CD4-positive, alpha-beta T cell treated with Interleukin-1 beta for 1 hour (primary cell): ENCODE results near the gene VCPKMT.

Experiments
- DNase-seq, 2 donors: peaks; one replicate each; pipeline ENCODE4 v3.0.0-alpha.2; 2020 to 2022

The VCPKMT gene

GRCh38 chr14:50116181-50116956 is at the start of gene VCPKMT:
Gene VCPKMT, minus strand, starts transcription at chr14:50116572. Its CDS starts 20 bp downstream, at chr14:50116552.
- DNase-seq = peak; percentile 94 to 95

- no peak for DNase-seq
Measured at GRCh38 chr14:50156111-50156510, 39.7 kb upstream of the VCPKMT start.

- no peak for DNase-seq
Measured at GRCh38 chr14:50148799-50149198, 32.4 kb upstream of the VCPKMT start.

GRCh38 chr14:50139192-50139591 is 22.8 kb upstream of the VCPKMT start:
- DNase-seq = no peak

DNA sequence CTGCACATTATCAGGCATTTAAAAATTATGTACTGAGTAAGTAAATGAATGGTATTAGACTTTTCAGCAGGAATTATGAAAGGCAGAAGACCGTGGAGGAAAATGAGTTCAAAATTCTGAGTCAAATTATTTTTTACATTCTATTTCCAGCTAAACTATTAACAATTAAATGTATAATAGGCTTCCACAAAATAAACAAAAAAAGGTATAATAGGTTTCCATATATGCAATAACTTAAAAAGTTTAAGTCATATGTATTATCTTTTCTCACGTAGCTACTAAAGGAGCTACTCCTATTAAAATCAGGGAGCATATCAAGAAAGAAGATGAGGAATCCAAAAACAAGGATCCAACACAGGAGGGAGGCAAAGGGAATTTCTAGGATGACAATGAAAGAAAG is 11.4 kb upstream of the VCPKMT start:
- DNase-seq = no peak

DNA sequence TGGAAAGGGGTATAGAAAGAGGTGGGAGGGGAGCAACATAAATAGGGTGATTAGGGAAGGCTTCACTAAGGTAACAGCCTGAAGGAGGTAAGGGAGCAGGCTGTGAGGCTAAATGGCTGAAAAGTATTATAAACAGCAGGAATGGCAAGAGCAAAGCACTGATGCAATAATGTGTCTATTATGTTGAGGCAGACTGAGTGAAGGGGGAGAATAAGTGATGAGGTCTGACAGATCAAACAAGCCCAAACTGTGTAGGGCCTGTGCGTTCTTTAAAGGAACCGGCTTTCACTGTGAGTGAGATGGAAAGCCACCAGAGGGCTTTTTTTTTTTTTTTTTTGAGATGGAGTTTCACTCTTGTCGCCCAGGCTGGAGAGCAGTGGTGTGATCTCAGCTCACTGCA is 6.7 kb upstream of the VCPKMT start:
- no peak for DNase-seq

DNA sequence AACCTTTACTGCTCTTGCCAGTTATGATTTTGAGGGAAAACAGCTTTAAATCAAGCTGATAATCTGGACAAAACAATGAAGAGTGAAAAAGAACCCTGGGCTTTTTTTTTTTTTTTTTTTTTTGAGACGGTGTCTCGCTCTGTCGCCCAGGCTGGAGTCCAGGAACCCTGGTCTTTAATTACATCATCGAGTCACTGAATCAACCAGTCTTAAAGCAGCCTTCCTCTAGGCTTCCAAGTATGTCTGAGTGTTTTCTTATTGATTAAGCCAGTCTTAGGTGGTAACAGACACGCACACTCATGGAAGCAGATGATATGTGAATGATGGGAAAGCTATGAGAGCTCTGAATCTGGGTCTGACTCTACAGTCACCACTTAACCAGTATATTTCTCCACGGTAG is 5.9 kb upstream of the VCPKMT start:
- DNase-seq = no peak

DNA sequence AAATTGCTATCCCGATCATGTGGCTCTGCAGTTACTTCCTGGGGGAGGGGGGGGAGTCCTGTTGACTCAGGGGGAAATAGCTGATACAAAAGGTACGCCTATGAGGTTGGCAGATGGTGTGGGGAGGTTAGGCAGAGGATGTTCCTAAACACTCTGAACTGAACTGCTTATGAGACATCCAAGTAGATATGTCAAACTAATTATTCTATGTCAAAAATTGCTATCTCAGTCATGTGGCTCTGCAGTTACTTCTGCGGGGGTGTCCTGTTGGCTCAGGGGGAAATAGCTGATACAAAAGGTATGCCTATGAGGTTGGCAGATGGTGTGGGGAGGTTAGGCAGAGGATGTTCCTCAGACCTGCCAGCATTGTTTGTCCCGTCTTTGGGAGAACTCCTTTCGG is 5.1 kb upstream of the VCPKMT start:
- no peak for DNase-seq

DNA sequence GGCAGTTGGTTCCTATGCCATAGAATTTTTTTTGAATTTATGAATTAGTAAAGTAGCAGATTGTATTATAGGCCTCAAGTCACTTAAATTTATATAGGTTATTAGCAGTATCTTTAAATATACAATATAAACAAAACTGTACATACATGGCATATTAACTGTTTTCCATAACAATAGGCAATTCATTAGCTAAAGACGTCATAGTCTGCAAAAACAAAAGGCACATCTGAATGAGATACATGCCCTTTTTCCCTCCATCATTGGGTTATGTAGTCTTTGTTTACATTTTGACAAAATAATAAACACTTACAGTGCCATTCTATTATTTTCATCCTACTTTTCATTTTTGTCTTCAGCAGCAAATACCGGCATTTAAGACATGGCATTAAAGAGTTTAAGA is 1.1 kb upstream of the VCPKMT start:
- no peak for DNase-seq

- no peak for DNase-seq
Measured at GRCh38 chr14:50116966-50117365, 594 bp upstream of the VCPKMT start.

DNA sequence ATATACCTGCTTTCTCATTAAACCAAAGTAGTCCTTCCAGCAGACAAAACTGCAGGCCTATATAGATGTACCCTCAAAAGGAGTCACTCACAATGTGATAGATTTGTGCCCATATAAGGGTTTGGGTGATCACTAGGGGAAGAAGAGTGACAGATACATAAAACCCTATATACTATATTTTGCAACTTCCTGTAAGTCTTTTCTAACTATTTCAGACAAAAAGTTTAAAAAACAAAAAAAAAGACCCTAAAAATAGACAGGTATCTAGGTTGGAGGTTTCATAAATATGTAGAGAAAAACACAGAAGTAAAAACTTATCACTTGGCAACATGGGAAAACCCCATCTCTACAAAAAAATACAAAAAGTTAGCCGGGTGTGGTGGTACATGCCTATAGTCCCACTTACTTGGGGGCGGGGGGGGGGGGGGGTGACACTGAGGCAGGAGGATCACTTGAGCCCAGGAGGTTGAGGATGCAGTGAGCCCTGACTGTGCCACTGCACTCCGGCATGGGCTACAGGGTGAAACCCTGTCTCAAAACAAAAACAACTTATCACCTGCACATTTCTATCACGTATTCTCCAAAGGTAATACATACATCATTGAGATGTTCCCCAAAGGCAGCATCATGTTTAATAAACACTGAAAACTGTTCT is 2.9 kb downstream of the VCPKMT start:
- DNase-seq = peak; percentile 29 to 40

DNA sequence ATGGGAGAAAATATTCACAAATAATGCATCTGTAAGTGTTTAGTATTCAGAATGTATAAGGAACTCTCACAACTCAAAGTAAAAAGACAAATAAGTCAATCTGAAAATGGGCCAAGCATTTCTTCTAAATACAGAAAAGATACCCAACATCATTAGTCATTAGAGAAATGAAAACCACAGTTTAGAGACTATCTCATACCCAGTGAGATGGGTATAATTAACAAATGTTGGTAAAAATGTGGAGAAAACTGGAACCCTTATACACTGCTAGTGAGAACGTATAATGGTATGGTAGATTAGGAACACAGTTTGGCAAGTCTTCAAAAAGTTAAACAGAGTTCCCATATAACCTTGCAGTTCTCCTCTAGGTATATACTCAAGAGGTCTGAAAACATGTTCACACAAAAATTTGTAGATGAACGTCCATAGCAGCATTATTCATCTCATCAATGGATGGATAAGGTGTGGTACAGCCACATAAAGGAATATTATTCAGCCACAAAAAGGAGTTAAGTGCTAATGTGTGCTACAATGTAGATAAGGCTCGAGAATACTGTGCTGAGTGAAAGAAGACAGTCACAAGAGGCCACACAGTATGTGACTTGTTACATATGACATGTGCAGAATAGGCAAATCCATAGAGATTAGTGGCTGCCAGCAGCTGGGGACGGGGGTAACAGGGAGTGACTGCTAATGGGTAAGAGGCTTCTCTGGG is 5.9 kb downstream of the VCPKMT start:
- no peak for DNase-seq

DNA sequence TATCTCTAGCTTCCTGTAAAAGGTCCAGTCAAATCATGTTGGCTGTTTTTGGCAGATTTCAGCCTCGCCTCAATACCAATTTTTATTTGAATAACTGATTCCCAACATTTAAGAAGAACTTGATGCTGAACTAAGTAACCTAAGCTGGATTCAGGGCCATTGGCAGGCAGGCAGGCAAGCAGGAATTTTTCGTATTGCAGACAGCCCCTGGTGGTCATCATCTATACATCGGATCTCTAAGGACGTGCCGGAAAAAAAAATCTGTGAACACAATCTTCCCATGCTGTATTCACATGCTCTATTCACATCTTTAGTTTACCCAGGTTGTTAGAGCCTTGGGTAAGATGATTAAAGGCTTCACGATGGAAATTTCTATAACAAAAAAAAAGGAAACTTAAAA is 7.0 kb downstream of the VCPKMT start:
- DNase-seq = no peak

- no peak for DNase-seq
Measured at GRCh38 chr14:50107850-50108249, 8.5 kb downstream of the VCPKMT start.

DNA sequence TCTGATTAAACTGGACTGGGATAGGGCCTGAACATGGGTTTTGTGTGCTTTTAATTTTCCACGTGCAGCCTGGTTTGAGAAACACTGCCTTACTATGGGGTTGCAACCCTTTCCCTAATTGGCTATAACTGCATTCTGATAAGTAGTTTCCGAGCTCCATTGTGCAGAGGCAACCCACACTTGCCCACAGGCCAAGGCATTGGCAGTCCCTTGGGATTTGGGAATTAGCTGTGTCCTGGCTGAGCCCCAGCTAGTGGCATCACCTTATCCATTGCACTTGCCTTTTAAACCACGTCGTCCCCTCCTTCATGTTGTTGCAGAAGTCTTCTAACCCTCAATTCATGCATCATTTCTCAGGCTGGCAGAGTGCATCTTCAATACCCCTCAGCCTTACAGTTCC is 10.2 kb downstream of the VCPKMT start:
- no peak for DNase-seq

DNA sequence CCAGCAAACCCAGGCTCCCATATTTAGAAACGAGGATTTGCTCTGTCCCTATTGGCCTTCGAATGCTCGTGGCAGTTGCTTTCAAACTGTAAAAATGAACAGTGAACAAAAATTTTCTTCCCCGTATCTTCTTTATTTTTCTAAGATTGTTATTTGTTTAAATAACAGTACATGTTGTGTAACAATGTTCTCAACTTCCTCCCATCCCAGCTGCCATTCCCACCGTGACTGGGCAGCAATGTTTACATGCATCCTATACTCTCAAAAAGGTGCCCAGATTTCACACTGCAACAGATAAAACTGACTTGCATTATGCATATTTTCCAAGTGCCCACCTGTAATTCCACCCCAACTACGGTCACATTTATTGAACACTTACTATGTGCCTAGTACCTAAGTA is 12.8 kb downstream of the VCPKMT start:
- no peak for DNase-seq

DNA sequence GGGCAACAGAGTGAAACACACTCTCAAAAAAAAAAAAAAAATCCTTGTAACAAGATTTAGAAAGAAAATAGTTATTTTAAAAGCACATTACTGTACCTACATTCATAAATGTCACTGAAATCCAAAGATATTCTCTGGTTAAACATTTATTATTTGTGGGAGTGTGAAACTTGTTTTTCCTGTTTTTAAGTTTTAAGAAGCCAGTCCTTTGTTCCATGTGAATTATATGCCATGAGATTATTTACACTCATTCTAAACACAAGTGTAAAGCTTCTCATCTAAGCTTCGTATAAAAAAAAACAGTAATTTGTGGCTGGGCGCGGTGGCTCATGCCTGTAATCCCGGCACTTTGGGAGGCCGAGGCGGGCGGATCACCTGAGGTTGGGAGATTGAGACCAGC is 15.0 kb downstream of the VCPKMT start:
- DNase-seq = no peak

- DNase-seq = no peak
Measured at GRCh38 chr14:50100805-50101204, 15.6 kb downstream of the VCPKMT start.

- DNase-seq = no peak
Measured at GRCh38 chr14:50099335-50099734, 17.0 kb downstream of the VCPKMT start.

DNA sequence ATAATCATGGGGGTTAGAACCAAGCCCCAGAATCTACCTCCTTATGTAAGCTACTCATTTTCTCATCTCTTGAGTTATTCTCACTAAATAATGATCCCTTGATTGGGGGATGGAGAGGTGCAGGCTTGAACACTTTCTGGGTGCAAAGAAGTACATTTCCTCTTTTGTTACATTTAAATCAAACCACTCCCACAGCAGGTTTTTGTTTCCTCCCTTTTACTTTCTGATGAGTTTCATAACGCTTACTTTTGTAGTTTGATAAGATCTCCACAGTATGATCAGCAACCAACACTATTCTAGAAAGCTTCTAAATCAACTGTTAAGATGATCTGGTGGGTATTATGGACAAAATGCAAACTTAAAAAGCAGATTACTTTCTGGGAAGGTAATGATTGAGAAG is 20.5 kb downstream of the VCPKMT start:
- DNase-seq = peak in 1 of 2 donors; percentile 55

GRCh38 chr14:50094056-50094755 is 22.2 kb downstream of the VCPKMT start:
- no peak for DNase-seq

DNA sequence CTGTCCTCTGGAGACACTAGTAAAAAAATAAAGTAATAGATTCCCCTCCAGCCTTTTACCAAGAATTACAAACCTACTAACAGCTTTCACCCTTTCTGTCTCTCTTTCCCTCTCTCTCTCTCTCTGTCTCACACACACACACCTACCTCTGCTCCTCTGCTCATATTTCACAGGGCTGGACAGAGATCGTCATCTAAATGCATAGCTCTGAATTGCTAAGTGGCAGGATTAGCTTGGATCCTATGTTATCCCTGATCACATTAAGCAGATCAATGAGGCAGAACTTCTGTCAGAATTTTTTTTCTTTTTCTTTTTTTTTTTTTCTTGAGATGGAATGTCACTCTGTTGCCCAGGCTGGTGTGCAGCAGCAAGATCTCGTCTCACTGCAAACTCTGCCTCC is 22.9 kb downstream of the VCPKMT start:
- DNase-seq = no peak

- no peak for DNase-seq
Measured at GRCh38 chr14:50092006-50092555, 24.3 kb downstream of the VCPKMT start.
